OCI-LY1 (cell line): ENCODE results near the gene CUTA.
"Not testable (repeated sequence)": the region's sequence is repeated elsewhere in the genome, so short reads cannot be mapped to it uniquely, and the experiment has no call there.

Experiments
- H2AFZ ChIP-seq: fragments of 200-600 bp; sonication (generic), shearing (Covaris generic); 2 replicates; pipeline ENCODE4 v1.6.0; 2014; ENCODE audit warnings: antibody characterized with exemption, mild to moderate bottlenecking, low read length
- H3F3A ChIP-seq: fragments of 200-600 bp; sonication (generic), shearing (Covaris generic); 2 replicates; pipeline ENCODE4 v1.6.0; 2014; ENCODE audit warnings: mild to moderate bottlenecking, antibody characterized with exemption, low read length, moderate library complexity; ENCODE audit not compliant: insufficient read depth
- H3K27ac ChIP-seq: fragments of 200-600 bp; sonication (generic); 2 replicates; pipeline ENCODE4 v1.5.1; 2014; ENCODE audit warnings: low read length, mixed run types, mild to moderate bottlenecking, low read depth; ENCODE audit not compliant: poor library complexity, severe bottlenecking
- H3K27me3 ChIP-seq: fragments of 200-600 bp; sonication (generic); 2 replicates; pipeline ENCODE4 v1.6.0; 2014; ENCODE audit warnings: antibody characterized with exemption, mild to moderate bottlenecking, low read length, moderate library complexity; ENCODE audit not compliant: insufficient read depth
- H3K36me3 ChIP-seq: fragments of 200-600 bp; sonication (generic); 2 replicates; pipeline ENCODE4 v1.6.1; 2014; ENCODE audit warnings: mild to moderate bottlenecking, antibody characterized with exemption, low read length, moderate library complexity, mixed read lengths; ENCODE audit not compliant: insufficient read depth
- H3K4me1 ChIP-seq: fragments of 200-600 bp; sonication (generic); 2 replicates; pipeline ENCODE4 v1.5.1; 2014; ENCODE audit warnings: mild to moderate bottlenecking, low read length, moderate library complexity; ENCODE audit not compliant: insufficient read depth, severe bottlenecking
- H3K4me2 ChIP-seq: fragments of 200-600 bp; sonication (generic), shearing (Covaris generic); 2 replicates; pipeline ENCODE4 v1.6.1; 2014; ENCODE audit warnings: low read length
- H3K4me3 ChIP-seq: fragments of 200-600 bp; sonication (generic); 2 replicates; pipeline ENCODE4 v1.5.1; 2014; ENCODE audit warnings: low read length, low read depth, mild to moderate bottlenecking, mixed read lengths; ENCODE audit not compliant: poor library complexity, severe bottlenecking
- H3K79me2 ChIP-seq: fragments of 200-600 bp; shearing (Covaris generic); 2 replicates; pipeline ENCODE4 v1.6.1; 2016; ENCODE audit warnings: mixed run types, low read length, mixed read lengths; ENCODE audit not compliant: insufficient read depth
- H3K9ac ChIP-seq: fragments of 200-600 bp; sonication (generic), shearing (Covaris generic); 2 replicates; pipeline ENCODE4 v1.6.1; 2014; ENCODE audit warnings: mild to moderate bottlenecking, low read length, mixed read lengths
- H3K9me2 ChIP-seq: fragments of 200-600 bp; sonication (generic), shearing (Covaris generic); 2 replicates; pipeline ENCODE4 v1.6.1; 2014; ENCODE audit warnings: low read depth, mild to moderate bottlenecking, low read length, mixed read lengths
- H3K9me3 ChIP-seq: fragments of 200-600 bp; shearing (Covaris generic); 2 replicates; pipeline ENCODE4 v1.6.1; 2014; ENCODE audit warnings: low read length, mixed read lengths
- H4K20me1 ChIP-seq: fragments of 200-600 bp; sonication (generic), shearing (Covaris generic); 2 replicates; pipeline ENCODE4 v1.6.0; 2016; ENCODE audit warnings: mild to moderate bottlenecking, low read length; ENCODE audit not compliant: insufficient read depth
- EZH2 ChIP-seq: fragments of 200-600 bp; sonication (generic), shearing (Covaris generic); IDR thresholded peaks from 2 replicates; pipeline ENCODE4 v1.8.0; 2017; ENCODE audit warnings: borderline replicate concordance, mixed run types, mild to moderate bottlenecking, antibody characterized with exemption, low read length, moderate library complexity, mixed read lengths
- TF ChIP-seq, protein P1 (sequence below): fragments of 200-600 bp; sonication (generic), shearing (Covaris generic); IDR thresholded peaks from 2 replicates; pipeline ENCODE4 v1.5.1; 2017; ENCODE audit warnings: mild to moderate bottlenecking, antibody characterized with exemption, low read length, moderate library complexity, mixed read lengths

Gene CUTA

GRCh38 chr6:33373960-33374910 lies 43.7 kb downstream of the CUTA start:
- no peak overlapping the region for H3K9ac ChIP-seq
- no peaks in the 10 kb centered on the region for H3K9me3 ChIP-seq
- H3K36me3 ChIP-seq = no peaks in the 10 kb centered on the region; the same call in 1 of the 2 replicates
- H3K27me3 ChIP-seq = no peaks in the 10 kb centered on the region; the same call in 1 of the 2 replicates
- H3K79me2 ChIP-seq = no peaks in the 10 kb centered on the region
- no peak overlapping the region for H3K4me2 ChIP-seq
- no peaks in the 10 kb centered on the region for H3K4me1 ChIP-seq
- H3K4me3 ChIP-seq = no peak overlapping the region
- H2AFZ ChIP-seq = no peak overlapping the region
- no peaks in the 10 kb centered on the region for H3K9me2 ChIP-seq
- no peak overlapping the region for H3K27ac ChIP-seq
- H3F3A ChIP-seq = no peaks in the 10 kb centered on the region
- no peaks in the 10 kb centered on the region for H4K20me1 ChIP-seq
- no peak for TF ChIP-seq EZH2
- TF ChIP-seq, protein P1, sequence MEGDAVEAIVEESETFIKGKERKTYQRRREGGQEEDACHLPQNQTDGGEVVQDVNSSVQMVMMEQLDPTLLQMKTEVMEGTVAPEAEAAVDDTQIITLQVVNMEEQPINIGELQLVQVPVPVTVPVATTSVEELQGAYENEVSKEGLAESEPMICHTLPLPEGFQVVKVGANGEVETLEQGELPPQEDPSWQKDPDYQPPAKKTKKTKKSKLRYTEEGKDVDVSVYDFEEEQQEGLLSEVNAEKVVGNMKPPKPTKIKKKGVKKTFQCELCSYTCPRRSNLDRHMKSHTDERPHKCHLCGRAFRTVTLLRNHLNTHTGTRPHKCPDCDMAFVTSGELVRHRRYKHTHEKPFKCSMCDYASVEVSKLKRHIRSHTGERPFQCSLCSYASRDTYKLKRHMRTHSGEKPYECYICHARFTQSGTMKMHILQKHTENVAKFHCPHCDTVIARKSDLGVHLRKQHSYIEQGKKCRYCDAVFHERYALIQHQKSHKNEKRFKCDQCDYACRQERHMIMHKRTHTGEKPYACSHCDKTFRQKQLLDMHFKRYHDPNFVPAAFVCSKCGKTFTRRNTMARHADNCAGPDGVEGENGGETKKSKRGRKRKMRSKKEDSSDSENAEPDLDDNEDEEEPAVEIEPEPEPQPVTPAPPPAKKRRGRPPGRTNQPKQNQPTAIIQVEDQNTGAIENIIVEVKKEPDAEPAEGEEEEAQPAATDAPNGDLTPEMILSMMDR = no peak

DNA sequence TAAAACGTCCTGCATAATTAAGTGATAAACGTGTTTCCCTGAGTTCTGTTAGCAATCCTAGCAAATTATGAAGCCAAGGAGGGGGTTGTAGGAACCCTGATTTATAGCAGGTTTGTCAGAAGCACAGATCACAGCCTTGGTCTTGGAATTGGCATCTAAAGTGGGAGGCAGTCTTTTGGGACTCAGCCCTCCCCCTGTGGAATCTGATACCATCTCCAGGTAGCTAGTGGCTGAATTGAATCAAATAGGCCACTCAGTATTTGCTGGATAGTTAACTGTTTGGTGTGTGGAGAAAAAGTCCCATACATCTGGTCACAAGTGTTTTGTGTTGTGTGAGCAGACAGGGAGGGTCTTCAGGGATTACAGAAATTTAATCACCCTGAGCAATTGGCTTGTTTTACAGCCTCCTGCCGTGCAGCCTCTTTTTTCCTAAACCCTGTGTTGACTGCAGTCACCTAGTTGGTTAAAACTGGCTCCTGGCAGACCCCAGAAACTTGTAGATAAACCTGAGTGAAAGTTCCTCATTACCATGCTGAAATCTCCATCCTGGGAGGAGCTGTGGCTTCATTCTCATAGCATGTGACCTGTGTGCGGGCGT lies 45.3 kb downstream of the CUTA start:
- Histone ChIP-seq H3K4me2 (no peak overlapping the region), H3F3A (no peaks in the 10 kb centered on the region), H4K20me1 (no peaks in the 10 kb centered on the region), H3K4me1 (no peaks in the 10 kb centered on the region), H3K27me3 (no peaks in the 10 kb centered on the region; the same call in 1 of the 2 replicates), H3K36me3 (no peaks in the 10 kb centered on the region; the same call in 1 of the 2 replicates), H3K9ac (no peak overlapping the region), H3K79me2 (no peaks in the 10 kb centered on the region), H3K4me3 (no peak overlapping the region), H3K27ac (no peak overlapping the region), H2AFZ (no peak overlapping the region), H3K9me3 (no peaks in the 10 kb centered on the region), H3K9me2 (no peaks in the 10 kb centered on the region)
- TF ChIP-seq EZH2 = no peak
- TF ChIP-seq, protein P1 = no peak

GRCh38 chr6:33371901-33372300 lies 46.0 kb downstream of the CUTA start:
- H3K27ac ChIP-seq, H3F3A ChIP-seq, H3K9me3 ChIP-seq, H3K27me3 ChIP-seq, H4K20me1 ChIP-seq, H3K9ac ChIP-seq, H3K36me3 ChIP-seq, H3K4me2 ChIP-seq, H3K79me2 ChIP-seq, H2AFZ ChIP-seq, H3K9me2 ChIP-seq, H3K4me1 ChIP-seq, H3K4me3 ChIP-seq: not testable (repeated sequence)

DNA sequence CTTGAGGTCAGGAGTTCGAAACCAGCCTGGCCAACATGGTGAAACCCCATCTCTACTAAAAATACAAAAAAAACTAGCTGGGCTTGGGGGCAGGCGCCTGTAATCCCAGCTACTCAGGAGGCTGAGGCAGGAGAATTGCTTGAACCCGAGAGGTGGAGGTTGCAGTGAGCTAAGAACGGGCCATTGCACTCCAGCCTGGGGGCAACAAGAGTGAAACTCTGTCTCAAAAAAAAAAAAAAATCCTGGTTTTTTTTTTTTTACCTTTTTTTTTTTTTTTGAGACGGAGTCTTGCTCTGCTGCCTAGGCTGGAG lies 50.2 kb downstream of the CUTA start:
- H3K27ac ChIP-seq, H3K9me2 ChIP-seq, H3K4me3 ChIP-seq, H3K4me1 ChIP-seq, H3K9ac ChIP-seq, H3K9me3 ChIP-seq, H3K36me3 ChIP-seq, H3K27me3 ChIP-seq, H2AFZ ChIP-seq, H4K20me1 ChIP-seq, H3K4me2 ChIP-seq, H3F3A ChIP-seq, H3K79me2 ChIP-seq: not testable (repeated sequence)
